HepG2 (cell line): ENCODE results near the gene HINT2. TPM values are rescaled to one million over a fixed set of nuclear protein-coding genes. Genes with fewer than 3 reads are reported as not detected.

Experiments
- ATAC-seq: fragments of 200-7000 bp; cut with Tn5 transposase; 3 replicates; pipeline ENCODE4 v1.9.1; 2020; ENCODE audit warnings: mild to moderate bottlenecking, moderate library complexity
- BruUV-seq: library from RNA; stranded (reverse); fragments of 400-500 nt; replicated peaks from 2 replicates; lab custom pipeline; 2021; lab: Mats Ljungman, UMichigan
- CTCF ChIA-PET: fragments of 300-600 bp; formaldehyde crosslinking; extraction: SDS; loops from one replicate; lab custom pipeline; 2021; ENCODE audit warnings: low total read pairs, inconsistent platforms, low intra/inter-chr PET ratio; lab: Yijun Ruan, JAX
- POLR2A ChIA-PET: fragments of 350-600 bp; sonication (Branson Sonifier 250); formaldehyde crosslinking; loops from one replicate; lab custom pipeline; 2020; ENCODE audit warnings: antibody characterized with exemption, inconsistent platforms; lab: Yijun Ruan, JAX
- DNase-seq: peaks from one replicate; pipeline ENCODE4 v3.0.0-alpha.2; 2015; ENCODE audit warnings: low spot score
- FAIRE-seq: peaks from 3 replicates; lab custom pipeline; 2011; peaks lifted over from hg19 to GRCh38; lab: Jason Lieb, UNC
- H2AFZ ChIP-seq: one replicate; pipeline ENCODE4 v1.6.1; 2011; ENCODE audit warnings: low read length, inconsistent platforms
- H3K27ac ChIP-seq: fragments of 300-600 bp; 3 replicates; pipeline ENCODE4 v1.8.0; 2011; ENCODE audit warnings: mixed run types, mild to moderate bottlenecking, mixed read lengths, low read length, inconsistent platforms; ENCODE audit not compliant: insufficient read depth; ENCODE audit errors: extremely low read length
- H3K27me3 ChIP-seq, 2 experiments: fragments of 200-600 bp in 1 of 2; 2 replicates in 1 of 2; 3 replicates in 1 of 2; pipeline versions ENCODE4 v1.6.0 to v1.8.0; 2011; ENCODE audit warnings: low read length in 2 of 2, mild to moderate bottlenecking in 2 of 2, moderate library complexity in 2 of 2, inconsistent platforms in 1 of 2; ENCODE audit not compliant: insufficient read depth in 2 of 2, control insufficient read depth in 1 of 2
- H3K36me3 ChIP-seq, 2 experiments: fragments of 200-600 bp in 1 of 2; replicated peaks in 1 of 2; 2 replicates in 1 of 2; 3 replicates in 1 of 2; pipeline versions ENCODE4 v1.5.1 to v1.8.0; 2011; ENCODE audit warnings: low read length in 2 of 2, inconsistent platforms in 1 of 2; ENCODE audit not compliant: insufficient read depth in 2 of 2, control insufficient read depth in 1 of 2
- H3K4me1 ChIP-seq: 2 replicates; pipeline ENCODE4 v1.5.1; 2012; ENCODE audit warnings: low read length, inconsistent platforms; ENCODE audit not compliant: insufficient read depth
- H3K4me2 ChIP-seq: 2 replicates; pipeline ENCODE4 v1.6.0; 2011; ENCODE audit warnings: low read depth, low read length, inconsistent platforms
- H3K4me3 ChIP-seq, 3 experiments: fragments of 200-600 bp in 1 of 3; sonication (generic), shearing (Covaris generic) in 1 of 3; replicated peaks in 1 of 3; 2 replicates each; pipeline ENCODE4 v1.5.1; 2011 to 2016; ENCODE audit warnings: low read length in 3 of 3, inconsistent platforms in 2 of 3, low read depth in 2 of 3, mild to moderate bottlenecking in 2 of 3, control low read depth in 1 of 3, mixed read lengths in 1 of 3; ENCODE audit not compliant: insufficient read depth in 1 of 3
- H3K79me2 ChIP-seq: one replicate; pipeline ENCODE4 v1.6.1; 2011; ENCODE audit warnings: low read length, inconsistent platforms; ENCODE audit not compliant: insufficient read depth
- H3K9ac ChIP-seq: 2 replicates; pipeline ENCODE4 v1.6.0; 2011; ENCODE audit warnings: mild to moderate bottlenecking, low read depth, low read length, inconsistent platforms; ENCODE audit not compliant: insufficient read depth
- H3K9me3 ChIP-seq: 2 replicates; pipeline ENCODE4 v1.5.1; 2012; ENCODE audit warnings: mild to moderate bottlenecking, low read length
- H4K20me1 ChIP-seq: 2 replicates; pipeline ENCODE4 v1.6.0; 2011; ENCODE audit warnings: inconsistent platforms, mild to moderate bottlenecking, low read length, moderate library complexity; ENCODE audit not compliant: insufficient read depth
- ATRX ChIP-seq: sonication (generic); formaldehyde crosslinking; IDR thresholded peaks from 2 replicates; pipeline ENCODE4 v1.4.0; 2020; ENCODE audit warnings: missing genetic modification reagents, borderline replicate concordance
- DRAP1 ChIP-seq: IDR thresholded peaks from 2 replicates; pipeline ENCODE4 v1.6.1; 2016; ENCODE audit warnings: missing genetic modification reagents, missing compliant biosample characterization
- ELF3 ChIP-seq: IDR thresholded peaks from 2 replicates; pipeline ENCODE4 v1.6.1; 2016; ENCODE audit warnings: missing genetic modification reagents, missing compliant biosample characterization
- FOXA3 ChIP-seq: IDR thresholded peaks from 2 replicates; pipeline ENCODE4 v1.6.1; 2016; ENCODE audit warnings: missing genetic modification reagents, missing compliant biosample characterization
- HDAC6 ChIP-seq: fragments of 200-600 bp; sonication (generic); IDR thresholded peaks from 2 replicates; pipeline ENCODE4 v1.7.0; 2017; ENCODE audit warnings: mild to moderate bottlenecking, antibody characterized with exemption, low read length, low read depth
- HHEX ChIP-seq: IDR thresholded peaks from 2 replicates; pipeline ENCODE4 v1.6.1; 2016; ENCODE audit warnings: control low read depth
- HNF4A ChIP-seq: sonication (generic); formaldehyde crosslinking; IDR thresholded peaks from 2 replicates; pipeline ENCODE4 v1.4.0; 2020; ENCODE audit warnings: missing genetic modification reagents
- MYC ChIP-seq: sonication (generic); formaldehyde crosslinking; IDR thresholded peaks from 2 replicates; pipeline ENCODE4 v1.9.0; 2021; ENCODE audit warnings: missing genetic modification reagents, borderline replicate concordance
- NR2C2 ChIP-seq: sonication (generic); formaldehyde crosslinking; IDR thresholded peaks from 2 replicates; pipeline ENCODE4 v1.4.0; 2020; ENCODE audit warnings: missing genetic modification reagents, mild to moderate bottlenecking, moderate library complexity, borderline replicate concordance
- NR2F1 ChIP-seq, 2 experiments: fragments of 450-650 bp in 1 of 2; formaldehyde crosslinking in 1 of 2; IDR thresholded peaks; 2 replicates each; pipeline versions ENCODE4 v1.5.0 to v1.6.1; 2016 to 2020; ENCODE audit warnings: mild to moderate bottlenecking in 1 of 2, missing compliant biosample characterization in 1 of 2, missing genetic modification reagents in 1 of 2, moderate library complexity in 1 of 2
- NR2F6 ChIP-seq, 2 experiments: IDR thresholded peaks; 2 replicates each; pipeline ENCODE4 v1.6.1; 2016; ENCODE audit warnings: antibody characterized with exemption in 1 of 2, mild to moderate bottlenecking in 1 of 2
- PAXIP1 ChIP-seq: sonication (generic); formaldehyde crosslinking; conservative IDR thresholded peaks from 2 replicates; pipeline ENCODE4 v1.4.0; 2020; ENCODE audit warnings: mild to moderate bottlenecking, missing genetic modification reagents, moderate library complexity
- PPARG ChIP-seq: conservative IDR thresholded peaks from 2 replicates; pipeline ENCODE4 v1.6.1; 2016; ENCODE audit warnings: missing biosample characterization, missing genetic modification reagents
- SOX6 ChIP-seq, 2 experiments: fragments of 450-650 bp in 1 of 2; sonication (generic) in 1 of 2; formaldehyde crosslinking in 1 of 2; IDR thresholded peaks; 2 replicates each; pipeline versions ENCODE4 v1.4.0 to v1.6.1; 2017 to 2020; ENCODE audit warnings: antibody characterized with exemption in 1 of 2, mild to moderate bottlenecking in 1 of 2, missing genetic modification reagents in 1 of 2
- ZBTB39 ChIP-seq: sonication (generic); formaldehyde crosslinking; IDR thresholded peaks from 2 replicates; pipeline ENCODE4 v1.5.0; 2020; ENCODE audit warnings: missing genetic modification reagents
- ZXDC ChIP-seq: sonication (generic); formaldehyde crosslinking; IDR thresholded peaks from 2 replicates; pipeline ENCODE4 v1.5.0; 2020; ENCODE audit warnings: mild to moderate bottlenecking, missing genetic modification reagents
- WGBS: methylation state at CpG from one replicate; pipeline ENCODE4 v1.1.6; 2017; ENCODE audit warnings: low lambda C conversion rate; 5-methylcytosine and 5-hydroxymethylcytosine counted together
- in situ Hi-C: cut with HindIII; loops from 2 replicates; pipeline ENCODE4 v1.10.0; 2017; ENCODE audit warnings: low pct_unique_long_range_greater_than_20kb; ENCODE audit not compliant: extremely low pct_ligation_motif_present
- intact Hi-C: fragments of 100-400 bp; cut with micrococcal nuclease; formaldehyde crosslinking; loops from one replicate; pipeline ENCODE4 v1.10.0; 2022; ENCODE audit not compliant: unreplicated experiment
- polyA plus RNA-seq, 8 experiments: library from polyadenylated mRNA; depleted of rRNA in 3 of 8; stranded (reverse) in 7 of 8; unstranded in 1 of 8; fragments of >200 nt; fragmentation: Illumina TruSeq in 4 of 8; extraction: Trizol in 4 of 8; gene quantifications; 2 replicates each; pipeline versions ENCODE4 v1.2.1 to v1.2.3, GENCODE V29; 2011 to 2016; ENCODE audit warnings: low read depth in 4 of 8, missing spikeins in 1 of 8, mixed read lengths in 1 of 8; ENCODE audit not compliant: insufficient read depth in 1 of 8
- total RNA-seq, 5 experiments: library from RNA; depleted of rRNA; stranded (reverse); fragments of >200 nt; fragmentation: Illumina TruSeq; extraction: Trizol; gene quantifications; 2 replicates each; pipeline ENCODE4 v1.2.3, GENCODE V29; 2016; ENCODE audit warnings: low read depth in 1 of 5

The HINT2 gene
- total and polyA plus RNA-seq, 2 of the 13 experiments (the other 11 are each of a cell fraction or from before 2014, with no cell fraction given) = 37.9 to 56.2 TPM

GRCh38 chr9:35835766-35836165, 20.9 kb upstream of the HINT2 start:
- ATAC-seq = peak; percentile 58
- Histone ChIP-seq H3K9me3 (no peaks in the 10 kb centered on the region), H3K79me2 (no peaks in the 10 kb centered on the region), H3K4me3 (no peak overlapping the region), H3K27ac (no peak overlapping the region), H4K20me1 (no peaks in the 10 kb centered on the region), H3K4me2 (peak overlapping the region; percentile 39; the same call in 1 of the 2 replicates), H3K9ac (no peak overlapping the region), H3K27me3 (no peaks in the 10 kb centered on the region; a peak in 1 of 5 replicates), H3K4me1 (peaks cover 49% of the 10 kb centered on the region), H2AFZ (no peak overlapping the region), H3K36me3 (no peaks in the 10 kb centered on the region)
- DNase-seq = peak; percentile 48
- no TSS peak for BruUV-seq
- intact Hi-C loops = no loop called here
- ChIA-PET CTCF (no interaction called here), POLR2A (interaction anchor here (0.8 to 2.3 kb wide), 4 partner anchors 21 to 87 kb away, joined by 3 to 9 read pairs (median 4); partner anchors contain the start of genes GBA2, HINT2 and RGP1)
- peak; percentile 85 for FAIRE-seq
- in situ Hi-C loops = no loop called here
- WGBS = 2% methylated on average over 2 of the region's 2 CpGs
- TF ChIP-seq PAXIP1 (CRISPR knock-in tag) = peak; percentile 66
- peak; percentile 27; the same call in 1 of the 2 replicates for TF ChIP-seq FOXA3 (CRISPR knock-in tag)
- TF ChIP-seq MYC (CRISPR knock-in tag) = peak; percentile 23; the same call in 1 of the 2 replicates
- TF ChIP-seq SOX6 (IDR thresholded peaks at IDR 0.05) = no peak
- peak; percentile 16; the same call in 1 of the 2 replicates for TF ChIP-seq SOX6 (CRISPR knock-in tag; IDR thresholded peaks at IDR 0.05)
- 0 out of 2 replicates have a peak, but pooled peaks have one; percentile 15 for TF ChIP-seq ELF3 (CRISPR knock-in tag)
- peak; percentile 68; the same call in 1 of the 2 replicates for TF ChIP-seq PPARG
- TF ChIP-seq ATRX = no peak
- peak; percentile 85 for TF ChIP-seq NR2C2 (CRISPR knock-in tag)
- no peak for TF ChIP-seq ZXDC (CRISPR knock-in tag)
- TF ChIP-seq NR2F6 (IDR thresholded peaks at IDR 0.05) = peak; percentile 57
- peak; percentile 52 for TF ChIP-seq NR2F6 (CRISPR knock-in tag; IDR thresholded peaks at IDR 0.05)
- TF ChIP-seq ZBTB39 (CRISPR knock-in tag) = no peak
- no peak for TF ChIP-seq HDAC6
- TF ChIP-seq HNF4A (CRISPR knock-in tag) = peak; percentile 82
- peak in 1 of 2 experiments; percentile 33; a peak in 1 of 4 replicates for TF ChIP-seq NR2F1 (CRISPR knock-in tag; IDR thresholded peaks at IDR 0.05)
- peak; percentile 50; the same call in 1 of the 2 replicates for TF ChIP-seq HHEX (CRISPR knock-in tag)
- no peak for TF ChIP-seq DRAP1 (CRISPR knock-in tag)
